WTC11 (cell line): Measurements from ENCODE around the gene PLS1. TPM values are rescaled to one million over a fixed set of nuclear protein-coding genes. Genes with fewer than 3 reads are reported as not detected.
A peak's percentile ranks its signal among the peaks of the same experiment; 100 is the strongest.

Experiments
- ATAC-seq: fragments of 200-7000 bp; cut with Tn5 transposase; 2 replicates; pipeline ENCODE4 v1.10.0; 2021; ENCODE audit warnings: mild to moderate bottlenecking, moderate library complexity
- CTCF ChIA-PET: fragments of 300-600 bp; sonication (Branson Sonifier 250); formaldehyde crosslinking; loops from one replicate; lab custom pipeline; 2021; ENCODE audit warnings: antibody characterized with exemption; lab: Charles Lee
- POLR2A ChIA-PET: fragments of 350-600 bp; sonication (Branson Sonifier 250); formaldehyde crosslinking; loops from one replicate; lab custom pipeline; 2021; ENCODE audit warnings: antibody characterized with exemption; lab: Charles Lee
- DNase-seq: peaks from one replicate; pipeline ENCODE4 v3.0.0; 2021; ENCODE audit warnings: low spot score
- H3K27ac Mint-ChIP-seq: 2 replicates; pipeline ENCODE4 v1.8.0; 2021; ENCODE audit warnings: mixed read lengths
- H3K27me3 Mint-ChIP-seq: 2 replicates; pipeline ENCODE4 v1.8.0; 2021; ENCODE audit warnings: low read depth, mild to moderate bottlenecking, moderate library complexity, mixed read lengths
- H3K36me3 Mint-ChIP-seq: 2 replicates; pipeline ENCODE4 v1.8.0; 2021; ENCODE audit warnings: mixed read lengths
- H3K4me1 Mint-ChIP-seq: 2 replicates; pipeline ENCODE4 v1.8.0; 2022; ENCODE audit warnings: mixed read lengths
- H3K4me3 Mint-ChIP-seq: 2 replicates; pipeline ENCODE4 v1.8.0; 2021; ENCODE audit warnings: mild to moderate bottlenecking, moderate library complexity, mixed read lengths
- H3K9me3 Mint-ChIP-seq: 2 replicates; pipeline ENCODE4 v1.8.0; 2021; ENCODE audit warnings: mixed read lengths
- FOXJ3 ChIP-seq: sonication (generic); formaldehyde crosslinking; IDR thresholded peaks from 2 replicates; pipeline ENCODE4 v1.9.0; 2021; ENCODE audit warnings: missing genetic modification reagents, mild to moderate bottlenecking, borderline replicate concordance
- FOXK1 ChIP-seq: sonication (generic); formaldehyde crosslinking; IDR thresholded peaks from 2 replicates; pipeline ENCODE4 v1.8.0; 2022; ENCODE audit warnings: mild to moderate bottlenecking, moderate library complexity, missing genetic modification reagents
- GTF2I ChIP-seq: fragments of 250-450 bp; sonication (Bioruptor Pico); conservative IDR thresholded peaks from 2 replicates; pipeline ENCODE4 v1.4.0; 2021; ENCODE audit warnings: mild to moderate bottlenecking
- HMGA2 ChIP-seq: fragments of 250-450 bp; sonication (Bioruptor Pico); IDR thresholded peaks from 2 replicates; pipeline ENCODE4 v1.4.0; 2021; ENCODE audit warnings: mild to moderate bottlenecking, moderate library complexity
- MXD4 ChIP-seq: fragments of 250-450 bp; sonication (Bioruptor Pico); IDR thresholded peaks from 2 replicates; pipeline ENCODE4 v1.8.0; 2021; ENCODE audit warnings: mild to moderate bottlenecking, moderate library complexity, borderline replicate concordance
- NFYB ChIP-seq: sonication (generic); formaldehyde crosslinking; conservative IDR thresholded peaks from 2 replicates; pipeline ENCODE4 v1.8.0; 2022; ENCODE audit warnings: low read depth, missing genetic modification reagents
- NR2C2 ChIP-seq: sonication (generic); formaldehyde crosslinking; IDR thresholded peaks from 2 replicates; pipeline ENCODE4 v1.8.0; 2022; ENCODE audit warnings: mild to moderate bottlenecking, missing genetic modification reagents
- SMAD4 ChIP-seq: sonication (generic); formaldehyde crosslinking; IDR thresholded peaks from 2 replicates; pipeline ENCODE4 v1.8.0; 2022; ENCODE audit warnings: mild to moderate bottlenecking, missing genetic modification reagents
- SOX15 ChIP-seq: fragments of 250-450 bp; sonication (Bioruptor Pico); IDR thresholded peaks from 2 replicates; pipeline ENCODE4 v1.9.0; 2021; ENCODE audit warnings: mild to moderate bottlenecking
- SP1 ChIP-seq: sonication (generic); formaldehyde crosslinking; conservative IDR thresholded peaks from 2 replicates; pipeline ENCODE4 v1.8.1; 2022; ENCODE audit warnings: missing genetic modification reagents
- ZNF232 ChIP-seq: sonication (generic); formaldehyde crosslinking; IDR thresholded peaks from 2 replicates; pipeline ENCODE4 v1.8.0; 2022; ENCODE audit warnings: mild to moderate bottlenecking, missing genetic modification reagents
- total RNA-seq: library from RNA; stranded (reverse); gene quantifications from 3 replicates; pipeline ENCODE4 v1.2.3, GENCODE V29; 2021
- TF ChIP-seq, protein P1 (sequence below): sonication (generic); formaldehyde crosslinking; IDR thresholded peaks from 2 replicates; pipeline ENCODE4 v1.8.0; 2022; ENCODE audit warnings: missing genetic modification reagents
- TF ChIP-seq, protein P2 (sequence below): sonication (generic); formaldehyde crosslinking; IDR thresholded peaks from 2 replicates; pipeline ENCODE4 v1.8.1; 2023; ENCODE audit warnings: mild to moderate bottlenecking, missing genetic modification reagents, moderate library complexity
- TF ChIP-seq, protein P3 (sequence below): sonication (generic); formaldehyde crosslinking; IDR thresholded peaks from 2 replicates; pipeline ENCODE4 v1.8.1; 2022; ENCODE audit warnings: missing genetic modification reagents, borderline replicate concordance
- TF ChIP-seq, protein P4 (sequence below): fragments of 250-450 bp; sonication (Bioruptor Pico); IDR thresholded peaks from 2 replicates; pipeline ENCODE4 v2.1.2; 2022; ENCODE audit warnings: mild to moderate bottlenecking, moderate library complexity
- TF ChIP-seq, protein P5 (sequence below): sonication (generic); formaldehyde crosslinking; IDR thresholded peaks from 2 replicates; pipeline ENCODE4 v1.8.1; 2023; ENCODE audit warnings: mild to moderate bottlenecking, missing genetic modification reagents
- TF ChIP-seq, protein P6 (sequence below): fragments of 250-450 bp; sonication (Bioruptor Pico); IDR thresholded peaks from 2 replicates; pipeline ENCODE4 v1.9.0; 2021; ENCODE audit warnings: mild to moderate bottlenecking, borderline replicate concordance
- TF ChIP-seq, protein P7 (sequence below): fragments of 250-450 bp; sonication (Bioruptor Pico); IDR thresholded peaks from 2 replicates; pipeline ENCODE4 v1.9.0; 2021; ENCODE audit warnings: moderate library complexity, mild to moderate bottlenecking, inconsistent platforms, borderline replicate concordance

PLS1 gene
- total RNA-seq, 1 experiment from 2014 or later = 26.4 TPM

DNA sequence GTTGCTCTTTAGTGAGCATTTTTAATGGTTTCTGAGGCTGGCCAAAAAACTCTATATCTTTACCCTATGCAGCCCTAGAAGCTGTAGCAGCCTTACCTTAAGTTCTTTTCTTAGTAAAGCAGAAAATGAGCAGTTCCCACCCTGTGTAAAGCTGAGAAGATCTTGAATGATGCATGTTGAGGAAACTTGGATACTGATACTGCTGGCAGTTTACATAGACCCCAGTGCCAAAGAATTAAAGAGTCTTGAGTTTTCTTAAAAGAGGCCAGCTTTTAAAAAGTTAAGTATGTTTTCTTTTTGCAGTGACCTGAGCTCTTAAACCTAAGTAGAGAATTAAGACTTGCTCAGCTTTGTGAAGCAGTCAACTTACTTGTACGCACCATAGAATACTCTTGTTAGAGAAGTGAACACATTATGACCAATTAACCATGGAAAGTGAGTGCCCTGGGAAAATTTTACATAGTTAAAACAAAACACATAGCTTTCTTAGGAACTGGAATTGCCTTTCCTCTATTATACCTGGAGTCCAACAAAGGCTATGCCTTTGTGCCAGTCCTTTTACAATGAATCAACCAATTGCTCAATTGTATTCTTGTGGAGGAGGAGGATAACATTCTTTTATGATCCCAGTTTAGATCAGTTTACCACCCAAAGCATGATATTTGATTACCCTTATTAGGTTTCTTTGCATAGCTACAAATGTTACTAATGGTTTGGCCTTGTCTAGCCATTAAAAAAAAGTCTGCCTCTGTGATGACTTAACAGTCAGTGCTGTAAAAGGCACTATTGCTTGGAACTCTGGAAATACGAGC, 28.4 kb downstream of the PLS1 start (continued):
- TF ChIP-seq NR2C2 = no peak
- TF ChIP-seq, protein P1, sequence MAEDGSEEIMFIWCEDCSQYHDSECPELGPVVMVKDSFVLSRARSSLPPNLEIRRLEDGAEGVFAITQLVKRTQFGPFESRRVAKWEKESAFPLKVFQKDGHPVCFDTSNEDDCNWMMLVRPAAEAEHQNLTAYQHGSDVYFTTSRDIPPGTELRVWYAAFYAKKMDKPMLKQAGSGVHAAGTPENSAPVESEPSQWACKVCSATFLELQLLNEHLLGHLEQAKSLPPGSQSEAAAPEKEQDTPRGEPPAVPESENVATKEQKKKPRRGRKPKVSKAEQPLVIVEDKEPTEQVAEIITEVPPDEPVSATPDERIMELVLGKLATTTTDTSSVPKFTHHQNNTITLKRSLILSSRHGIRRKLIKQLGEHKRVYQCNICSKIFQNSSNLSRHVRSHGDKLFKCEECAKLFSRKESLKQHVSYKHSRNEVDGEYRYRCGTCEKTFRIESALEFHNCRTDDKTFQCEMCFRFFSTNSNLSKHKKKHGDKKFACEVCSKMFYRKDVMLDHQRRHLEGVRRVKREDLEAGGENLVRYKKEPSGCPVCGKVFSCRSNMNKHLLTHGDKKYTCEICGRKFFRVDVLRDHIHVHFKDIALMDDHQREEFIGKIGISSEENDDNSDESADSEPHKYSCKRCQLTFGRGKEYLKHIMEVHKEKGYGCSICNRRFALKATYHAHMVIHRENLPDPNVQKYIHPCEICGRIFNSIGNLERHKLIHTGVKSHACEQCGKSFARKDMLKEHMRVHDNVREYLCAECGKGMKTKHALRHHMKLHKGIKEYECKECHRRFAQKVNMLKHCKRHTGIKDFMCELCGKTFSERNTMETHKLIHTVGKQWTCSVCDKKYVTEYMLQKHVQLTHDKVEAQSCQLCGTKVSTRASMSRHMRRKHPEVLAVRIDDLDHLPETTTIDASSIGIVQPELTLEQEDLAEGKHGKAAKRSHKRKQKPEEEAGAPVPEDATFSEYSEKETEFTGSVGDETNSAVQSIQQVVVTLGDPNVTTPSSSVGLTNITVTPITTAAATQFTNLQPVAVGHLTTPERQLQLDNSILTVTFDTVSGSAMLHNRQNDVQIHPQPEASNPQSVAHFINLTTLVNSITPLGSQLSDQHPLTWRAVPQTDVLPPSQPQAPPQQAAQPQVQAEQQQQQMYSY (CRISPR knock-in tag) = no peak
- TF ChIP-seq ZNF232 (CRISPR knock-in tag) = no peak
- TF ChIP-seq, protein P2, sequence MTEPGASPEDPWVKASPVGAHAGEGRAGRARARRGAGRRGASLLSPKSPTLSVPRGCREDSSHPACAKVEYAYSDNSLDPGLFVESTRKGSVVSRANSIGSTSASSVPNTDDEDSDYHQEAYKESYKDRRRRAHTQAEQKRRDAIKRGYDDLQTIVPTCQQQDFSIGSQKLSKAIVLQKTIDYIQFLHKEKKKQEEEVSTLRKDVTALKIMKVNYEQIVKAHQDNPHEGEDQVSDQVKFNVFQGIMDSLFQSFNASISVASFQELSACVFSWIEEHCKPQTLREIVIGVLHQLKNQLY (CRISPR knock-in tag) = no peak
- TF ChIP-seq, all 79 proteins: peak for 0

DNA sequence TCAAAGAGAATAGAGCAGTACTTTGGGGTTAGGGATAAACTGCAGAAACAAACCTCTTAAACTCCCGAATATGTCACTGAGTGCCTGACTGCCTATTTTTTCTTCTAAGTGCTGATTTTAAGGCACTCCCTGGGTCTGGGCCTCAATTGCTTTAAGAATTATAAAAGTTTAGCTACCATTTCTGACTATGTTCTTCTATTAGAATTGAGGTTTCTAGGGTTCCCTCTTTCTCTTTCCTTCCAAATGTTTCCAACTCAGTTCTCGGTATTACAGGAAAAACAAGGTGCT, 28.9 kb downstream of the PLS1 start:
- H3K36me3 Mint-ChIP-seq = no peaks in the 10 kb centered on the region
- H3K4me1 Mint-ChIP-seq = peaks cover 13% of the 10 kb centered on the region
- DNase-seq (no peak), ATAC-seq (no peak)
- H3K9me3 Mint-ChIP-seq = no peaks in the 10 kb centered on the region
- CTCF ChIA-PET = interaction anchor here (1.5 kb wide), 1 partner anchor 56 kb away, joined by 4 read pairs; no protein-coding TSS in a partner anchor
- POLR2A ChIA-PET = interaction anchor here (1.3 kb wide), 1 partner anchor 23 kb away, joined by 3 read pairs; no protein-coding TSS in a partner anchor
- no peak for TF ChIP-seq HMGA2 (CRISPR knock-in tag)
- no peak for TF ChIP-seq SMAD4
- TF ChIP-seq SP1 (CRISPR knock-in tag) = no peak
- no peak overlapping the region for H3K27ac Mint-ChIP-seq
- H3K4me3 Mint-ChIP-seq = no peak overlapping the region
- H3K27me3 Mint-ChIP-seq = no peaks in the 10 kb centered on the region

DNA sequence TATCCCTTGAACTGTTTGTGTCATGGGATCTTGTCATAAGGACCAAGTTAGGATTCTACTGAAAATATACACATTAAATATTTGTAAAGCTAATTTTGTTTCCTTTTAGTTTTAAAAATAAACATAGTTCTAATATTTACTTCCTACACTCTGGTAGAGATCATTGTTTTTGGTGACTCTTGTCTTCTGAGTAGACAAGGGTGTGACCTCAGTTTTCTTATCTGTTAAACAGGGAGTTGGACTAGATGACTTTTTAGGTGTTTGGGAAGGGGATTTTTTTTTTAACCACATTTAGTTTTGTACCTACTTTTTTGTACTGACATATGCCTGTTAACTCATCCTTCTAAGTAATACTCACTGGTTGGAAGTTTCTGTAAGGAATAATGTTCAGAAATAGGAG, 30.8 kb downstream of the PLS1 start:
- ChIA-PET POLR2A (no interaction called here), CTCF (no interaction called here)
- H3K9me3 Mint-ChIP-seq = no peaks in the 10 kb centered on the region
- no peaks in the 10 kb centered on the region for H3K27me3 Mint-ChIP-seq
- DNase-seq (no peak), ATAC-seq (no peak)
- no peaks in the 10 kb centered on the region for H3K36me3 Mint-ChIP-seq
- H3K4me3 Mint-ChIP-seq = no peak overlapping the region
- peaks cover 13% of the 10 kb centered on the region for H3K4me1 Mint-ChIP-seq
- 0 out of 2 replicates have a peak overlapping the region, but pooled peaks have one; percentile 25 for H3K27ac Mint-ChIP-seq
- TF ChIP-seq, protein P3, sequence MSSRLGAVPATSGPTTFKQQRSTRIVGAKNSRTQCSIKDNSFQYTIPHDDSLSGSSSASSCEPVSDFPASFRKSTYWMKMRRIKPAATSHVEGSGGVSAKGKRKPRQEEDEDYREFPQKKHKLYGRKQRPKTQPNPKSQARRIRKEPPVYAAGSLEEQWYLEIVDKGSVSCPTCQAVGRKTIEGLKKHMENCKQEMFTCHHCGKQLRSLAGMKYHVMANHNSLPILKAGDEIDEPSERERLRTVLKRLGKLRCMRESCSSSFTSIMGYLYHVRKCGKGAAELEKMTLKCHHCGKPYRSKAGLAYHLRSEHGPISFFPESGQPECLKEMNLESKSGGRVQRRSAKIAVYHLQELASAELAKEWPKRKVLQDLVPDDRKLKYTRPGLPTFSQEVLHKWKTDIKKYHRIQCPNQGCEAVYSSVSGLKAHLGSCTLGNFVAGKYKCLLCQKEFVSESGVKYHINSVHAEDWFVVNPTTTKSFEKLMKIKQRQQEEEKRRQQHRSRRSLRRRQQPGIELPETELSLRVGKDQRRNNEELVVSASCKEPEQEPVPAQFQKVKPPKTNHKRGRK (CRISPR knock-in tag) = no peak
- TF ChIP-seq MXD4 (CRISPR knock-in tag) (no peak), SOX15 (CRISPR knock-in tag) (no peak), FOXK1 (CRISPR knock-in tag) (no peak), NFYB (no peak), FOXJ3 (CRISPR knock-in tag) (no peak), GTF2I (CRISPR knock-in tag) (no peak)
- TF ChIP-seq, protein P4, sequence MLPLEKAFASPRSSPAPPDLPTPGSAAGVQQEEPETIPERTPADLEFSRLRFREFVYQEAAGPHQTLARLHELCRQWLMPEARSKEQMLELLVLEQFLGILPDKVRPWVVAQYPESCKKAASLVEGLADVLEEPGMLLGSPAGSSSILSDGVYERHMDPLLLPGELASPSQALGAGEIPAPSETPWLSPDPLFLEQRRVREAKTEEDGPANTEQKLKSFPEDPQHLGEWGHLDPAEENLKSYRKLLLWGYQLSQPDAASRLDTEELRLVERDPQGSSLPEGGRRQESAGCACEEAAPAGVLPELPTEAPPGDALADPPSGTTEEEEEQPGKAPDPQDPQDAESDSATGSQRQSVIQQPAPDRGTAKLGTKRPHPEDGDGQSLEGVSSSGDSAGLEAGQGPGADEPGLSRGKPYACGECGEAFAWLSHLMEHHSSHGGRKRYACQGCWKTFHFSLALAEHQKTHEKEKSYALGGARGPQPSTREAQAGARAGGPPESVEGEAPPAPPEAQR (CRISPR knock-in tag) = no peak
- TF ChIP-seq, protein P5, sequence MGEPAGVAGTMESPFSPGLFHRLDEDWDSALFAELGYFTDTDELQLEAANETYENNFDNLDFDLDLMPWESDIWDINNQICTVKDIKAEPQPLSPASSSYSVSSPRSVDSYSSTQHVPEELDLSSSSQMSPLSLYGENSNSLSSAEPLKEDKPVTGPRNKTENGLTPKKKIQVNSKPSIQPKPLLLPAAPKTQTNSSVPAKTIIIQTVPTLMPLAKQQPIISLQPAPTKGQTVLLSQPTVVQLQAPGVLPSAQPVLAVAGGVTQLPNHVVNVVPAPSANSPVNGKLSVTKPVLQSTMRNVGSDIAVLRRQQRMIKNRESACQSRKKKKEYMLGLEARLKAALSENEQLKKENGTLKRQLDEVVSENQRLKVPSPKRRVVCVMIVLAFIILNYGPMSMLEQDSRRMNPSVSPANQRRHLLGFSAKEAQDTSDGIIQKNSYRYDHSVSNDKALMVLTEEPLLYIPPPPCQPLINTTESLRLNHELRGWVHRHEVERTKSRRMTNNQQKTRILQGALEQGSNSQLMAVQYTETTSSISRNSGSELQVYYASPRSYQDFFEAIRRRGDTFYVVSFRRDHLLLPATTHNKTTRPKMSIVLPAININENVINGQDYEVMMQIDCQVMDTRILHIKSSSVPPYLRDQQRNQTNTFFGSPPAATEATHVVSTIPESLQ (CRISPR knock-in tag) = no peak
- TF ChIP-seq, protein P6, sequence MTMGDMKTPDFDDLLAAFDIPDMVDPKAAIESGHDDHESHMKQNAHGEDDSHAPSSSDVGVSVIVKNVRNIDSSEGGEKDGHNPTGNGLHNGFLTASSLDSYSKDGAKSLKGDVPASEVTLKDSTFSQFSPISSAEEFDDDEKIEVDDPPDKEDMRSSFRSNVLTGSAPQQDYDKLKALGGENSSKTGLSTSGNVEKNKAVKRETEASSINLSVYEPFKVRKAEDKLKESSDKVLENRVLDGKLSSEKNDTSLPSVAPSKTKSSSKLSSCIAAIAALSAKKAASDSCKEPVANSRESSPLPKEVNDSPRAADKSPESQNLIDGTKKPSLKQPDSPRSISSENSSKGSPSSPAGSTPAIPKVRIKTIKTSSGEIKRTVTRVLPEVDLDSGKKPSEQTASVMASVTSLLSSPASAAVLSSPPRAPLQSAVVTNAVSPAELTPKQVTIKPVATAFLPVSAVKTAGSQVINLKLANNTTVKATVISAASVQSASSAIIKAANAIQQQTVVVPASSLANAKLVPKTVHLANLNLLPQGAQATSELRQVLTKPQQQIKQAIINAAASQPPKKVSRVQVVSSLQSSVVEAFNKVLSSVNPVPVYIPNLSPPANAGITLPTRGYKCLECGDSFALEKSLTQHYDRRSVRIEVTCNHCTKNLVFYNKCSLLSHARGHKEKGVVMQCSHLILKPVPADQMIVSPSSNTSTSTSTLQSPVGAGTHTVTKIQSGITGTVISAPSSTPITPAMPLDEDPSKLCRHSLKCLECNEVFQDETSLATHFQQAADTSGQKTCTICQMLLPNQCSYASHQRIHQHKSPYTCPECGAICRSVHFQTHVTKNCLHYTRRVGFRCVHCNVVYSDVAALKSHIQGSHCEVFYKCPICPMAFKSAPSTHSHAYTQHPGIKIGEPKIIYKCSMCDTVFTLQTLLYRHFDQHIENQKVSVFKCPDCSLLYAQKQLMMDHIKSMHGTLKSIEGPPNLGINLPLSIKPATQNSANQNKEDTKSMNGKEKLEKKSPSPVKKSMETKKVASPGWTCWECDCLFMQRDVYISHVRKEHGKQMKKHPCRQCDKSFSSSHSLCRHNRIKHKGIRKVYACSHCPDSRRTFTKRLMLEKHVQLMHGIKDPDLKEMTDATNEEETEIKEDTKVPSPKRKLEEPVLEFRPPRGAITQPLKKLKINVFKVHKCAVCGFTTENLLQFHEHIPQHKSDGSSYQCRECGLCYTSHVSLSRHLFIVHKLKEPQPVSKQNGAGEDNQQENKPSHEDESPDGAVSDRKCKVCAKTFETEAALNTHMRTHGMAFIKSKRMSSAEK = no peak
- TF ChIP-seq, protein P7, sequence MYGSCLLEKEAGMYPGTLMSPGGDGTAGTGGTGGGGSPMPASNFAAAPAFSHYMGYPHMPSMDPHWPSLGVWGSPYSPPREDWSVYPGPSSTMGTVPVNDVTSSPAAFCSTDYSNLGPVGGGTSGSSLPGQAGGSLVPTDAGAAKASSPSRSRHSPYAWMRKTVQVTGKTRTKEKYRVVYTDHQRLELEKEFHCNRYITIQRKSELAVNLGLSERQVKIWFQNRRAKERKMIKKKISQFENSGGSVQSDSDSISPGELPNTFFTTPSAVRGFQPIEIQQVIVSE (CRISPR knock-in tag) = no peak
